Measurements from ENCODE around the gene TANGO6.
"Not testable (repeated sequence)": the region's sequence is repeated elsewhere in the genome, so short reads cannot be mapped to it uniquely, and the experiment has no call there.

TANGO6 gene

GRCh38 chr16:69112285-69113129 is 269.2 kb downstream of the TANGO6 start:
- peaks cover 6% of the 10 kb centered on the region for H3K27me3 Mint-ChIP-seq
- peak in 1 of 2 donors; percentile 33 for DNase-seq (ENCODE audit: low spot score in 2 of 2)
- peak; percentile 74 for ATAC-seq (ENCODE audit: low read depth)
- peaks cover 25% of the 10 kb centered on the region for H3K36me3 Mint-ChIP-seq
- no peaks in the 10 kb centered on the region for H3K9me3 Mint-ChIP-seq
- H3K27ac Mint-ChIP-seq: no peak overlapping the region
- no peak overlapping the region for H3K4me3 Mint-ChIP-seq
- peaks cover 3% of the 10 kb centered on the region for H3K4me1 Mint-ChIP-seq

- peaks cover 31% of the 10 kb centered on the region for H3K36me3 Mint-ChIP-seq
- no peak overlapping the region for H3K4me3 Mint-ChIP-seq
- peaks cover 4% of the 10 kb centered on the region for H3K4me1 Mint-ChIP-seq
- peaks cover 3% of the 10 kb centered on the region for H3K27me3 Mint-ChIP-seq
- H3K27ac Mint-ChIP-seq: no peak overlapping the region
- DNase-seq (ENCODE audit: low spot score in 2 of 2) (no peak), ATAC-seq (ENCODE audit: low read depth) (no peak)
- no peaks in the 10 kb centered on the region for H3K9me3 Mint-ChIP-seq
Measured at GRCh38 chr16:69113216-69113615, 269.9 kb downstream of the TANGO6 start.

GRCh38 chr16:69114346-69114975 is 271.1 kb downstream of the TANGO6 start:
- no peak for DNase-seq (ENCODE audit: low spot score in 2 of 2)
- Mint-ChIP-seq H3K4me1 (peaks cover 6% of the 10 kb centered on the region), H3K36me3 (peaks cover 34% of the 10 kb centered on the region), H3K9me3 (no peaks in the 10 kb centered on the region), H3K27me3 (peaks cover 2% of the 10 kb centered on the region), H3K27ac (no peak overlapping the region), H3K4me3 (no peak overlapping the region)
- ATAC-seq (ENCODE audit: low read depth): no peak

GRCh38 chr16:69114976-69115355 is 271.6 kb downstream of the TANGO6 start:
- DNase-seq (ENCODE audit: low spot score in 2 of 2): no peak
- H3K36me3 Mint-ChIP-seq: peaks cover 29% of the 10 kb centered on the region
- H3K27ac Mint-ChIP-seq: no peak overlapping the region
- H3K4me3 Mint-ChIP-seq: no peak overlapping the region
- peaks cover 6% of the 10 kb centered on the region for H3K4me1 Mint-ChIP-seq
- no peaks in the 10 kb centered on the region for H3K9me3 Mint-ChIP-seq
- no peak for ATAC-seq (ENCODE audit: low read depth)
- H3K27me3 Mint-ChIP-seq: no peaks in the 10 kb centered on the region

GRCh38 chr16:69115361-69115760 is 272.0 kb downstream of the TANGO6 start:
- ATAC-seq (ENCODE audit: low read depth): no peak

GRCh38 chr16:69115837-69116236 is 272.5 kb downstream of the TANGO6 start:
- H3K9me3 Mint-ChIP-seq: no peaks in the 10 kb centered on the region

More at GRCh38 chr16:69115361-69115760, 272.0 kb downstream of the TANGO6 start:
- Mint-ChIP-seq H3K36me3 (peaks cover 30% of the 10 kb centered on the region), H3K4me1 (peaks cover 6% of the 10 kb centered on the region), H3K4me3 (no peak overlapping the region), H3K9me3 (no peaks in the 10 kb centered on the region), H3K27me3 (no peaks in the 10 kb centered on the region), H3K27ac (no peak overlapping the region)
- no peak for DNase-seq (ENCODE audit: low spot score in 2 of 2)

GRCh38 chr16:69116256-69116875 is 273.0 kb downstream of the TANGO6 start:
- Mint-ChIP-seq H3K27ac (no peak overlapping the region), H3K36me3 (peaks cover 27% of the 10 kb centered on the region), H3K4me3 (no peak overlapping the region), H3K9me3 (no peaks in the 10 kb centered on the region), H3K27me3 (no peaks in the 10 kb centered on the region), H3K4me1 (peaks cover 6% of the 10 kb centered on the region)
- DNase-seq (ENCODE audit: low spot score in 2 of 2): no peak
- ATAC-seq (ENCODE audit: low read depth): no peak

More at GRCh38 chr16:69115837-69116236, 272.5 kb downstream of the TANGO6 start:
- H3K36me3 Mint-ChIP-seq: peaks cover 27% of the 10 kb centered on the region
- ATAC-seq (ENCODE audit: low read depth) (no peak), DNase-seq (ENCODE audit: low spot score in 2 of 2) (no peak)
- no peak overlapping the region for H3K27ac Mint-ChIP-seq
- no peak overlapping the region for H3K4me3 Mint-ChIP-seq
- peaks cover 6% of the 10 kb centered on the region for H3K4me1 Mint-ChIP-seq
- no peaks in the 10 kb centered on the region for H3K27me3 Mint-ChIP-seq

GRCh38 chr16:69116906-69117305 is 273.6 kb downstream of the TANGO6 start:
- ATAC-seq (ENCODE audit: low read depth): no peak
- Mint-ChIP-seq H3K36me3 (peaks cover 26% of the 10 kb centered on the region), H3K4me1 (peaks cover 6% of the 10 kb centered on the region), H3K4me3 (no peak overlapping the region), H3K9me3 (no peaks in the 10 kb centered on the region), H3K27ac (no peak overlapping the region), H3K27me3 (no peaks in the 10 kb centered on the region)
- no peak for DNase-seq (ENCODE audit: low spot score in 2 of 2)

- ATAC-seq (ENCODE audit: low read depth): no peak
- DNase-seq (ENCODE audit: low spot score in 2 of 2): no peak
- no peak overlapping the region for H3K4me3 Mint-ChIP-seq
- no peaks in the 10 kb centered on the region for H3K9me3 Mint-ChIP-seq
- peaks cover 5% of the 10 kb centered on the region for H3K4me1 Mint-ChIP-seq
- H3K27me3 Mint-ChIP-seq: no peaks in the 10 kb centered on the region
- no peak overlapping the region for H3K27ac Mint-ChIP-seq
- peaks cover 28% of the 10 kb centered on the region for H3K36me3 Mint-ChIP-seq
Measured at GRCh38 chr16:69118468-69118867, 275.1 kb downstream of the TANGO6 start.

- H3K27me3 Mint-ChIP-seq: no peaks in the 10 kb centered on the region
- no peak for DNase-seq (ENCODE audit: low spot score in 2 of 2)
- no peaks in the 10 kb centered on the region for H3K9me3 Mint-ChIP-seq
- H3K4me3 Mint-ChIP-seq: no peak overlapping the region
- no peak for ATAC-seq (ENCODE audit: low read depth)
- H3K4me1 Mint-ChIP-seq: peaks cover 5% of the 10 kb centered on the region
- H3K36me3 Mint-ChIP-seq: peaks cover 26% of the 10 kb centered on the region
- H3K27ac Mint-ChIP-seq: no peak overlapping the region
Measured at GRCh38 chr16:69118994-69119393, 275.7 kb downstream of the TANGO6 start.

- peaks cover 7% of the 10 kb centered on the region for H3K4me1 Mint-ChIP-seq
- H3K36me3 Mint-ChIP-seq: peaks cover 26% of the 10 kb centered on the region
- no peaks in the 10 kb centered on the region for H3K9me3 Mint-ChIP-seq
Measured at GRCh38 chr16:69119536-69119935, 276.2 kb downstream of the TANGO6 start.

GRCh38 chr16:69120096-69120664 is 276.8 kb downstream of the TANGO6 start:
- DNase-seq (ENCODE audit: low spot score in 2 of 2): no peak
- Mint-ChIP-seq H3K27ac (no peak overlapping the region), H3K4me3 (no peak overlapping the region)

More at GRCh38 chr16:69119536-69119935, 276.2 kb downstream of the TANGO6 start:
- H3K27me3 Mint-ChIP-seq: no peaks in the 10 kb centered on the region
- ATAC-seq (ENCODE audit: low read depth) (no peak), DNase-seq (ENCODE audit: low spot score in 2 of 2) (no peak)
- H3K4me3 Mint-ChIP-seq: no peak overlapping the region
- H3K27ac Mint-ChIP-seq: no peak overlapping the region

GRCh38 chr16:69123910-69124309 is 280.6 kb downstream of the TANGO6 start:
- Mint-ChIP-seq H3K9me3 (no peaks in the 10 kb centered on the region), H3K36me3 (peaks cover 15% of the 10 kb centered on the region), H3K4me1 (peaks cover 11% of the 10 kb centered on the region), H3K27me3 (no peaks in the 10 kb centered on the region), H3K27ac (no peak overlapping the region), H3K4me3 (no peak overlapping the region)
- ATAC-seq (ENCODE audit: low read depth) (peak; percentile 70), DNase-seq (ENCODE audit: low spot score in 2 of 2) (peak; percentile 55 to 65)

More at GRCh38 chr16:69120096-69120664, 276.8 kb downstream of the TANGO6 start:
- Mint-ChIP-seq H3K9me3 (no peaks in the 10 kb centered on the region), H3K27me3 (no peaks in the 10 kb centered on the region), H3K4me1 (peaks cover 7% of the 10 kb centered on the region), H3K36me3 (peaks cover 20% of the 10 kb centered on the region)
- no peak for ATAC-seq (ENCODE audit: low read depth)

- DNase-seq (ENCODE audit: low spot score in 2 of 2); ATAC-seq (ENCODE audit: low read depth); H3K4me3 Mint-ChIP-seq; H3K27ac Mint-ChIP-seq; H3K9me3 Mint-ChIP-seq; H3K27me3 Mint-ChIP-seq: not testable (repeated sequence)
- H3K36me3 Mint-ChIP-seq: peaks cover 12% of the 10 kb centered on the region
- H3K4me1 Mint-ChIP-seq: peaks cover 12% of the 10 kb centered on the region
Measured at GRCh38 chr16:69124406-69124805, 281.1 kb downstream of the TANGO6 start.
